Activated CD4-positive, CD25-positive, alpha-beta regulatory T cell treated with anti-CD3 and anti-CD28 coated beads, Interleukin-2, amount 50 U/mL, for 24 hours (primary cell): Measurements from ENCODE around the gene PRSS57.
"Not testable (repeated sequence)": the region's sequence is repeated elsewhere in the genome, so short reads cannot be mapped to it uniquely, and the experiment has no call there.

Experiments used
- ATAC-seq, 2 donors: fragments of 150-1000 bp; cut with Tn5 transposase; one replicate each; pipeline ENCODE4 v1.10.0; 2021; ENCODE audit warnings: mild to moderate bottlenecking in 1 of 2, moderate library complexity in 1 of 2

PRSS57 gene

DNA sequence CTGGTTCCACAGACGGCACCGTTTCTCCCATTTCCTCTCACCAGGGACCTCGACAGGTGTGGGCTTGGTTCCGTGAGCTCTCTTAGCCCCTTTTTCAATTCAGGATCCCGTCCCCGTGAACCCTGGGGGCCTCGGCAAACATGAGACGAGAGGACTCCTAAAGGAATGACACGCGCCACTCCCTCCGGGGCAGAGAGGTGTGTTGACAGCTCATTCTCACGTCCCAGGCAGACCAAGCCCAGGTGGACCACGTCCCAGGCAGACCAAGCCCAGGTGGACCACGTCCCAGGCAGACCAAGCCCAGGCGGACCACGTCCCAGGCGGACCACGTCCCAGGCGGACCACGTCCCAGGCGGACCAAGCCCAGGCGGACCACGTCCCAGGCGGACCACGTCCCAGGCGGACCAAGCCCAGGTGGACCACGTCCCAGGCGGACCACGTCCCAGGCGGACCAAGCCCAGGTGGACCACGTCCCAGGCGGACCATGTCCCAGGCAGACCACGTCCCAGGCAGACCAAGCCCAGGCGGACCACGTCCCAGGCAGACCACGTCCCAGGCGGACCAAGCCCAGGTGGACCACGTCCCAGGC, 28.2 kb downstream of the PRSS57 start:
- ATAC-seq: not testable (repeated sequence)

DNA sequence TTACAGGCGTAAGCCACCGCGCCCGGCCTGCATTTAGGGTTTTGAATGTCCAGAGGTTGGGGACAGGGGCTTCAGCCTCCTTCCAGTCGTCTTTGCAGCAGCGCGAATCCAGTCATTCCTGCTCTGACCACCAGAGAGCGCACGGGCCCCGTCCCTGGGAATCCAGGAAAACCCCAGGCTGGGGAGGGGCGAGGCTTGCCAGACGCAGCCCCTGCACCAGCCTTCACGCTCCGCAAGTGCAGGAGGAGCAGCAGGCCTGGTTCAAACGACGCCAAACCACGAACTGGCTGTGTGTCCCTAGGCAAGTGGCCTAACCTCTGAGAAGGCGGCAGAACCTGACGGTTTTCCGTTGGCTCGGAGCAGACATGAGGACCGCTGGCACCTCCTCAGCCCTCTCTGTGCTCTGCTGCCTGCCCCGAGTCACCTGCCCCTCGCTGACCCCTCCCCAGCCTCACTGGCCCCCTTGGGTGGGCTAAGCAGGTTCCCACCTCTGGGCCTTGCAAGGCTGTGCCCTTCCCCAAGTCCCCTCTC, 30.3 kb downstream of the PRSS57 start:
- ATAC-seq: no peak

DNA sequence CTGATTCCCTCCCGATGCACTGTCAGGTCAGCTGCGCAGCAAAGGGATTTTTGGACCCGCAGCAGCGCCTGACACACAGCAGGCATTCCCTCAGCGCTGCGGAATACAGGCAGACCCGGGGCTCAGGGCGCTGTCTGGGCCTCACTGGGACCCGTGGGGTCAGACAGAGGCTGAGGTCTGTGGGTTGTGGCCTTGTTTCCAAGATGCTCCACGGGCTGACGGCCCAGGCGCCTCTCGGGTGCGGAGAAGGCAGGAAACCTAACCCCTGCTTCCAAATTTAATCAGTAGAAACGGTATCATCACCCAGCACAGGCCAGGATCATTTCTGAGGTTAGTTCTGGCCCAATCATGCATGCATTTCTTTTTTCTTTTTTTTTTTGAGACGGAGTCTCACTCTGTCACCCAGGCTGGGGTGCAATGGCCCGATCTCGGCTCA, 31.6 kb downstream of the PRSS57 start:
- ATAC-seq: no peak

DNA sequence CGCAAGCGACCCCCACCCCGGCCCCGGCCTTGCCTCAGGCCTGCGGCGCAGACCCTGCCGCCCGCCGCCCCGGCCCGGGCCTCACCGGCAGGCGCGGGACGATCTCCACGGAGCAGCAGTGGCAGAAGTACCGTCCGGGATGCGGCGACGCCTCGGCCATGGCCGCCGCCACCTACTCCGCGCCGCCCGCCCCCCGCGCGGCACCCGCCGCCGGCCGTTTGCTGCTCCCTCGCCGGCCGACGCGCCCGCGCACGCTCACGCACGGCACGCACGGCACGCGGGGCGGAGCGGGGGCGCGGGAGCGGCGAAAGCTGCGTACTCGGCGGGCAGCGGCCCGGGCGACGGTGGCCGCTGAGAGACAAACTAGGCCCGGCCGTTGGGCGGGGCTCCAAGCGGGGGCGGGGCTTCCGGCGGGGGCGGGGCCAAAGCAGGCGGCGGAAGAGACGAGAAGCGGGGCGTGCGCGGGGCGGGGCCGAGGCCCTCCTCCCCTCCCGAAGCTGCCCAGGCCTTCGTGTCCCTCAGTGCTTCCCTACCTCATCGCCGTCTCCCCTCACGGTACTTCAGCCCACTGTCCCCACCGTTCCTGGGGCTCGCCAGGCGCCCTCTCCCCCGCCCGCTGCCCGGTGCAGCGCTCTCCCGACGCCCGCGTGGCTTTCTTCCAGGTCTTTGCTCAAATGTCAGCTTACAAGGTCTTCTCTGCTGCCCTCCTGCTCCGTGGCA, 32.1 kb downstream of the PRSS57 start, which contains the start of gene RNF126:
RNF126 (minus strand) TSS at position 253 of the 720 bp plus-strand sequence; CDS start at position 160, 93 bp downstream.
- peak; percentile 45 to 53 for ATAC-seq

DNA sequence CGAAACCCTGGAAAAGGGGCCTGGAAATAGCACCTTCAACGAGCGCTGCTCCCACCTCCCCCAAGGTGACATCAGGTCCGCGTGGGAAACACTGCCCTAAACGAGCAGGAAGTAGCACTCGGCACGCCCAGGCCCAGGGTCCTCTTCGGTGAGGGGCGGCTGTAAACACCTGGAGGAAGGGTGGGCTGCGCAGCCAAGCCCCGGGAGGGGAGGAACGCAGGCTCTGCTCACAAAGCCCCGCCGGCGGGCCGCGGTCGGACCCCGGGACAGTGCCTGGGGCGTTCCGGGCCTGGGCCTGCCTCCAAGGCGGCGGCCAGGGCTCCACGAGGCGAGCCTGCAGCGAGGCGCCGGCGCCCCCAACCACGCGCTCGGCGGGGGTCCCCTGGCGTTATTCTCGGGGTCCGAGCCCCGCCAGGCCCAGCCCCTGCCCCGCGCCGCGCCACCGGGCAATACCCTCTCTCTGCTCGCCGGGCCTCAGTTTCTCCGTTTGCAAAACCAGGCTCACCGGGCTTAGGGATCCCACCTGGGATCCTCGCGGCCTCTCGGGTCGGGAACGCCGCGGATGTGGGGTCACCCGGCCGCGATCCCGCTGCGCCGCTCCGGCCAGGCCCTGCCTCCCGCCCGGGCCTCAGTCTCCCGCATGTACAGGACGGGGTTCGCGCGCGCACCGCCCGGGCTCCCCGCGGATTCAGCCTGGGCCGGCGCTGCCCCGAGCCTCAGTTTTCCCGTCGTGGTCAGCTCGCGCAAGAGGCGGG, 32.9 kb downstream of the PRSS57 start:
- peak; percentile 20 to 37 for ATAC-seq

DNA sequence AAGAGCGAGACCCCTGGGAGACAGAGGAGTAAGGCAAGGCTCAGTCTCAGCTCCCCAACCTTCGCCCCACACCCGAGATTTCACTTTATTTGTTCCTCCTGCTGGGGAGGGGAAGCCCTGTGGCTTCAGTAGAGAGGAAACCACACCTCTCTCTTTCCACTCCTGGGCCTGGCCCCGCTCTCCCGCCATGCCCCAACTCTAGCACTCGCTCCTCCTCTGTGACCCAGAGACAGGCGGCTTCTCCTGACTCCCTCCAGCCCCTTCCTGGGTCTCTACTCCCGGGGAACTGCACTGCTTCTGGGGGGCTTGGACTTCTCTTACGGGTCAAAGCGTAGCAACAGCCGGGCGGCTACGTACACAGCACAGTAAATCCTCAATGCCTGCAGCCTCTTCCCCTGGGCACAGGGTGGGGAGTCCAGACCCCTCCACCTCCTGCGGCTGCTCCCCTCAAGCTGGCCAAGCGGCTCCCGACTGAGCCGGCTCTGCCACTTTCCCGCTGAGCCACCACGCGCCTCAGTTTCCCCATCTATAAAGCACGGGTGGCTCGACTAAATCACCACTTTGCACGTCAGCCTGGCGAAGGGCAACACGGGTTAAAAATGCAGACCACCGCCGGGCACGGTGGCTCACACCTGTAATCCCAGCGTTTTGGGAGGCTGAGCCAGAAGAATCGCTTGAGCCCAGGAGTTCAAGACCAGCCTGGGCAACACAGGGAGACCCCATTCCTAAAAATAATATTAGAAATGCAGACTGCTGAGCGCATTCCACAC, 33.6 kb downstream of the PRSS57 start:
- ATAC-seq: peak; percentile 19 to 21

DNA sequence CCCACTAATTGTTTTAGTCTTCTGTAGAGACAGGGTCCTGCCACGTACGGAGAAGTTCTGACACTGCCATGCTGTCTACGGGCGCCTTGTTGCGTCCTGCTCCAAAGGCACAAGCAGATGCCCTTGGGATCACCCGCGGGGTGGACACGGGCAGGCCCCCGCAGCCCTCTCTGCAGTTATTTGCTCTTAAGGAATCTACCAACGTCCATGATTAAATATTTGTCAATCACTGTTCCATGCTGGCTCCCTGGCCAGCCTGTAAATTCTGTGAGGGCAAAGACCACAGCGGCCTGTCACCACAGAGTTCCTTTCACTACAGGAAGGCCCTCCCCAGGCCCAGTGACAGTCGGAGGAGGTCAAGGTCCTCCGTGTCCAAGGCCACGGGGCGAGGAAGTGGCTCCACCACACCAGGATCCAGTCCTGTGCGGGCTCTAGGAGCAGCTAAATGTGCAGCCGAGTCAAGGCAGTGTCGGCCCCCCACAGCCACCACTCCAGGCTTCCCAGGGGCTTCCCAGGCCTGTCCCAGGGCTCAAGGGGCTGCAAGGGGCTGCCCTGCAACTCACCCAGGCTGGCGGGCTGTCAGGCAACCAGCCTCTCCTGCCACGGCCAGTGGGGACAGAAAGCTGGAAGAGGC, 34.3 kb downstream of the PRSS57 start:
- ATAC-seq: no peak

DNA sequence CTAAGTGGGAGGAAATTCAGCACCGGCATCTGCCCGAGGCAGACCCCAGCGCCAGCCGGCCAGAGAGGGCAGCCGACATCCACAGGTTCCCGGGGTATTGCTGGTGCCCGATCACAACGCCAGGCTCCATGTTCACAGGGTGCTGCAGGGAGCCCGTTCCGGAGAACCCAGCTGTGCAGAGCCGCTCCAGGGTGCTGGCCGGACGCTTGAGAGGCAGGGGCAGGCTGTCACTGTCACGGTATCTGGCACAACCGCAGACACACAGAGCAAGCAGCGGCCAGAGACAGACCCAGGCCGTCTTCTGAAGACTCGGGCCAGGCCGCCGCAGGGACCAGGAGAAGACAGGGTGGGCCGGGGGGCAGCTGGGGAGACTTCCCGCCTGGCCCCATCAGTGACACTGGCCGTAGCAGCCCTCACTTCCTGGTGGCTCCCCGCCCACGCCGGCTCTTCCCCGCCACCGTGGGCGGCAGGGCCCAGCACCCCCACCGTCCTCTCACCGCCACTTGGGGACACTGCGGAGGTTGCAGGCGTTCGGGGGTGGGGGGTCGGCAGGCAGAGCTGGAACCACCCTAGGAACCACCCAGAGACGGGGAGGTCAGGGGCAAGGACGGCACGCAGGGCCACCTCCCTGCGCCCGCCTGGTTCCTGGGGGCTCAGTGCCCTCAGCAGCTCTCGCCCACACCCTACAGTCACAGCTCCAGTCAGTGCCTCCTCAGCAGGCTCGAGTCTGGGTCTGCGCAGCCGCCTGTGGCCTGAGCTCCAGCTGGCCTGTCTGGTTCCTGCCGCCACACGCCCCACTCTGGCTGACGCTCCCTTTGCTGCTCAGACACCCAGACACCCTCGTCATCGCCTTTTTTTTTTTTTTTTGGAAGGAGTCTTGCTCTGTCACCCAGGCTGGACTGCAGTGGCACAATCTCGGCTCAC, 36.1 kb downstream of the PRSS57 start:
- peak in 1 of 2 donors; percentile 3 for ATAC-seq

DNA sequence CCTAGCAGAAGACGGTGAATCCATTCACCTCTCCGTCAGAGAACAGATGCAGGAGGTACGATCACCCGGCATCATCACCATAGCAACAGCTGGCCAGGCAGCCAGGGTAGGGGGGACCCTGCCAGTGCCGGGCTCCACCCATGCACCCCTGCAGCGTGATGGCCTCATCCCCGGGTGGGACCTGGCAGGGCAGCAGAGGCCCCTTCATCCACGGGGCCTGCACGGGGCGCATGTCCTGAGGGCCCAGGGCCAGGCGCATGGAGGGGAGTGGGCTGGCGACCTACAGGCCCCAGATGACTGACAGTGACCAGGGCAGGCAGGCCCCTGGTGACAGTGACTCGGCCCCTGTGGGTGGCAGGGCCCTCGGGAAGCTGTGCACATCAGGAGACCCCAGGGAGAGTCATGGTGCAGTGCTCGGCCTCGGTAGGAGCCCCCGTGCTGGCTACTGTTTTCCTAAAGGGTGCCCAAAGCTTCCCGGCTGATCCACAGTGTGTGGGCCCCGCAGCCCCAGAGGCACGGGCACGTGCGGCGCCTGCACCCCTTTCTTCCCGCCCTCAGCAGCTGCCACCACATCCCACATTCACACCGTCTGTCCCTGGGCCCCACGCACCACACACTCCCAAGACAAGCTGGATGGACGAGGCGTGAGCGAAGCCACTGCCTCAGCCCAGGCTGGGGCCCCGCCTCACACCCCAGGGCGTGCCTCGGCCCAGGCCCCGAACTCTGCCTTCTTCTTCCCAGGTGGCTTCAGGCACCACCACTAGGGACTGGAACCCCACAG, 37.0 kb downstream of the PRSS57 start:
- ATAC-seq: no peak

DNA sequence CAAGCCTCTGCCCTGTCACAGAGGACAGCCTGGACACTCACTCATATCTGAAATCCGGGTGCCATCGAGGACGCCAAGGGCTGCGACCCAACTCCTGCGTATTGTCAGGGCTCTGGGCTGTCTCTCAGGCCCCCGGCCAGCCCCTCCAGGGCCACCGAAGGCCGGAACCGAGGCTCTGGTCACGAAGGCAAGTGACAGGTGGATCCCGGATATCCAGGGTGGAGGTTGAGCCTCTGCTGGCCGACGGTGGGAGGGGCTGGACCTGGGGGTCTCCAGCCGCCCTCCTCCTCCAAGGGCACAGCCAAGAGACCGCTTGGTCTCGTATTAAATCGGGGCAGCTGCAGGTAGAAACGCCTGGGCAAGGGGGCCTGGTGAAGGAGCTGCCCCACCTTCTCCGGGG, 37.6 kb downstream of the PRSS57 start:
- no peak for ATAC-seq

DNA sequence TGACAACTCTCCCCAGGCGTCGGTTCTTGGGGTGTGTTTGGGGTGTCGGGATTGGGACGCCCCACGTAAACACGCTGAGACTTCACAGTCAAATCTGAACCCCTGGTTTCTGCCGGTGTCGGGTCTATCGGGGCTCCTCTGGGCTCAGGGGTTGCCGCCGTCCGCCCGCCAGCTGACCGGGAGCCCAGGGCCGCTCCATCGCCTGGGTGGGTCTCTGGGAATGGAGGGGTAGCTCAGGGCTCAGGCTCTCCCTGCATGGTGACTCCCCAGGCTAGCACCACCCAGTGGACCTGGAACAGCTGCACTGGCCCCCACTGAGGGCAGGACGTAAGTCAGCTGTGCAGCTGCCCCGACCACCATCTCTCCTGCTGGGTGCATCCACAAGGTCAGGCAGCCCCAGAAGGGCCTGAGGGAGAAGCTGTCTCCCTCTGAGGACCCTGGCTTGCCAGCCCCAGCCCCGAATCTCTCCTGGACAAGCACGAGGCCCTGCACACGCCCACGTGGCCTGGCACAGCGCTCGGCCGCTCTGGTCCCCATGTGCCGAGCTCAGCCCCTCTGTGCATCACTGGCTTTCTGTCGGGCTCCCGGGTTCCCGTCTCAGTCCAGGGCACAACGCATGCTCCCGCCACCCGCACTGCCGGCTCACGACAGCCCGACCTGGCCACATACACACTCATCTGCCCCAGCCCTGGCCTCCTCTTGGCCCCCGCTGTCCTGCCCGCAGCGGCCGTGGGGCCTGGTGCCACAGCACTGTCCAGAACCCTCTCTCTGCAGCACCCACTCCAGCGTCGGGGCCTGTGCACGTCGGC, 38.3 kb downstream of the PRSS57 start:
- no peak for ATAC-seq

DNA sequence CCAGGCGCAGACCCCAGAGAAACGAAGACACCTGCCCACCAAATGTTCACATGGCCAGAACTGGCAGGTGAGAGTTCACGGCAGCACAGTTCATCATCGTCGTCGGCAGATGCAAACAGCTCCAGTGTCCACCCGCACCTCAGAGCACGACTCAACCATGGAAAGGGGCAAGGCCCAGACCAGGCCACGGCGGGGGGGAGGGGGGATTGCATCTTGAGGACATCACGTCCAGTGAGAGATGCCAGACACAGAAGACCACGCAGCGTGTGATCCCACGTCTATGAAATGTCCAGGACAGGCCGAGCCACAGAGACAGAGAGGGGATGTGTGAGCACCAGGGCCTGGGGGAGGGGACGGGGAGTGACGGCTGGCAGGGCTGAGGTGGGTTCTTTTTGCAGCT, 39.6 kb downstream of the PRSS57 start:
- ATAC-seq: no peak

DNA sequence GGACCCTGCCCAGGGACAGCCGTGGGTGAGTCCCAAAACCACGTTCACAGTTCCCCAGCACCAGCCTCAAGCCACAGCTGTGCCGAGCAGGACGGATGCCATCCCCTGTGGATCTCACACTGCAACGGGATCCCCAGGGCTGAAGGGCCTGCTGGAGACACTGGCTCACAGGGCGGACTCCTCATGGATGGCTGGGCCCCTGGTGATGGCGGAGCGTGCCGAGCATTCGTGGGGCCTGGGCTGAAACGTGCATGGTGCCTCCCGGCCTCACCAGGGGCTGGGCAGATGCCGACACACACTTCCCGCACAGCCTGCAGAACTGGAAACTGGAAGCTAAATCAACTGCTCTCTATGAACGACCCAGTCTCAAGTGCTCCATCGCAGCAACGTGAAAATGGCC, 41.8 kb downstream of the PRSS57 start:
- no peak for ATAC-seq

DNA sequence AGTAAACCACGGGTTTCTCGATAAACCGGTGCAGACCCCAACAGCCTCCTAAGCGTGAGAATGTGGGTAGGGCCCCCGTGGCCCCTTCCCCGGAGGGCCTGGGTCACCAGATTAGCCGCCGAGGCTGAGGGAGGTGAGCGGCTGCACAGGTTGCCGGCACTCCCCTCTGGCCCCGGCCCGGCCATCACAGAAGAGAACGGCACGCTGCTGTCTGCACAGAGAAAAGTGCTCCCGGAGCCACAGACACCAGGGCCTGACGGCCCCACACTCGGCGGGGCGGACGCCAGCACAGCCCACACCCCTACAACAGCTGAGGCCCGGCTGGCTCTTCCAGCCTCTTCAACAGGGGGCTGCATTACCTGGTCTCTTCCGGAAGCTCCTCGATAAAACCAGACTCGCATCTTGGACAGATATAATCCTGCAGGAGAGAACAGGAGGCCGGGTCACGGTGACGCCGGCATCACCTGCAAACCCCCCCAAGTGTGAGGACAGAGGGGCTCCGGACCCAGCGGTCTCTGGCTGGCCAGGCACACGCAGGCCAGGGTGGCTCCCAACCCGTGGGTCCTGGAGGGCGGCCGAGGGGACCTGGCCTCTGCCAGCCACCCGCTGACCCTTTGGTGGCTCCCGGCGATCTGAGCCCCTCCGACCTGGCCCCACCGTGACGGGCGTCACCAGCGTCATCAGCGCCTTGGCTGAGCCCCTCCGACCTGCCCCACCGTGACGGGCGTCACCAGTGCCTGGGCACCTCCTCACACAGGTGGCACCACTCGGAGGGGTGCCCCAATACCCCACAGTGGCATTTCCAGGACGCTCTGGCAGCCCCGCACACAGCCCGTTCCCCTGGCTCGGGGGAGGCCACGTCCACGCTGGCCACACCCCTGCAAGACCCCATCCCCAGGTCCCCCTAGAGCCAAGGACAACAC, 42.5 kb downstream of the PRSS57 start:
- no peak for ATAC-seq

DNA sequence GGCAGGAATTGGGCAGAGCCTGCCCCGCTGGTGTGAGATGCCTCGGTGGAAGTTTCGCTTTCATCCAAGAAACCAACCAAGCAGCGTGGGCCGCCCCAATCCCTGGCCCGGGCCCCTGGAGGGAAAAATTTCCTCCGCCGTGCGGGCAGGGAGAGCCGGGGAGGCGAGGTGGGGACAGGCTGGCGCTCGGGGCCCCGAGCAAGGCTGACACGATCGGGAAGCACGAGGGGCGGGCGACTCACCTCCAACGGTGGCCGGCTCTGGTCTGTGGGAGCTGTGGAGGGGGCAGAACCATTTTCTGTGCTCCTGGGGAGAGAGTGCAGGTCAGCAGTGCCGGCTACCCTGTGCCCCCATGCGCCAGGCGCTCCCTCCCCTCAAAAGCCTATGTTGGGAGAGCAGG, 43.3 kb downstream of the PRSS57 start:
- no peak for ATAC-seq

DNA sequence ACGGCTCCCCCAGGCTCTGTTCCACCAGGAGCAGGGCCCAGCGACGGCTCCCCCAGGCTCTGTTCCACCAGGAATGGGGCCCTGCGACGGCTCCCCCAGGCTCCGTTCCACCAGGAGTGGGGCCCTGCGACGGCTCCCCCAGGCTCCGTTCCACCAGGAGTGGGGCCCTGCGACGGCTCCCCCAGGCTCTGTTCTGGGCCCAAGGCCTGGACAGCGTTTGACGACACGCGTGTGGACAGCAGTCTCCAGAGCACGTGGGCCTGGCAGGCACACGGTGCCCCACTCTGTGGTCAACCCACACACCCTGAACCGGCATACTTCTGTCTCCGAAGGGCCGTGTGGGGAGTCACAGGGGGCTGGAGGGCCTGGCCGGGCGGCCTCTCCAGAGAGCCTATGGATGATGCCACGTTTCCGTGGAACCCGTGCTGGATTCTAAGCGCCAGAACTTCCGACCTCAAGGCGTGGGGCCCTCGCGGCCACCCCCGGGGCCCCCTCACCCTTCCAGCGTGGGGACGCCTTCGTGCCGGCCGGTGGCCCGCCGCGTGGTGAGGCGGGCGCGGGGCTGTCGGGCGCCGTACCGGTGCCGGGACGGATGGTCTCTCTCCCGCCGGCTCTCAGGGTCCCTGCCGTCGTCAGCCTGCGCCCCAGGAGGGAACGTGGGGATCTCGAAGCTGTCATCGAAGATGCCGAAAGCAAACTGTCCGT, 44.0 kb downstream of the PRSS57 start:
- no peak for ATAC-seq

DNA sequence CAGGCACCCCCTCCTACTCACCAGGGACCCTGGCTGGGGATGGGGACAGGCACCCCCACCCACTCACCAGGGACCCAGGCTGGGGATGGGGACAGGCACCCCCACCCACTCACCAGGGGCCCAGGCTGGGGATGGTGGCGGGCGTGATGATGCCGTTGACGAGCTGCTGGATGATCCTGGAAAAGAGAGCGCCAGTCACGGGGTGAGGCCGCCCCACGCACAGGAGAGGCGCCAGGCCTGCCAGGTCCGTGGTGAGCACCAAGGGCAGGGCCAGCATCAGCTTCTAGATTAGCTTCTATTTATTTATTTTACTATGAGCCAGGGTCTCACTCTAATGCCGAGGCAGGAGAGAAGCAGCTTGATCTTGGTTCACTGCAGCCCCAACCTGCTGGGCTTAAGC, 45.1 kb downstream of the PRSS57 start:
- no peak for ATAC-seq
